ENCODE data around the gene IL23A. TPM values are rescaled to one million over a fixed set of nuclear protein-coding genes. Genes with fewer than 3 reads are reported as not detected.
"Not testable (repeated sequence)": the region's sequence is repeated elsewhere in the genome, so short reads cannot be mapped to it uniquely, and the experiment has no call there.

Gene IL23A
- total RNA-seq, 2 experiments from 2014 or later, result 9.0 to 12.6 TPM

GRCh38 chr12:56330936-56331490, 7.7 kb upstream of the IL23A start:
- Mint-ChIP-seq H3K36me3 (ENCODE audit: low read depth) (peaks cover 10% of the 10 kb centered on the region), H3K4me3 (no peak overlapping the region), H3K27me3 (ENCODE audit: low read depth) (no peaks in the 10 kb centered on the region), H3K27ac (no peak overlapping the region), H3K9me3 (no peaks in the 10 kb centered on the region), H3K4me1 (ENCODE audit: low read depth) (peaks cover 20% of the 10 kb centered on the region)
- CTCF ChIA-PET, result no interaction called here
- intact Hi-C loops (cut with micrococcal nuclease), result loop anchor here (10.0 kb wide), 4 partner anchors 356 to 1346 kb away; partner anchors contain the start of genes DDIT3, MBD6, NEMP1 and RAB5B
- no peak for DNase-seq

GRCh38 chr12:56332512-56333196, 6.0 kb upstream of the IL23A start:
- H3K9me3 Mint-ChIP-seq, result no peaks in the 10 kb centered on the region

GRCh38 chr12:56333197-56333678, 5.4 kb upstream of the IL23A start:
- CTCF ChIA-PET, result interaction anchor here (0.5 to 4.2 kb wide), 5 partner anchors 12 to 143 kb away, joined by 3 to 18 read pairs (median 5); partner anchors contain the start of gene STAT2
- Mint-ChIP-seq H3K4me3 (peak overlapping the region; percentile 97), H3K27me3 (ENCODE audit: low read depth) (no peaks in the 10 kb centered on the region), H3K36me3 (ENCODE audit: low read depth) (peaks cover 4% of the 10 kb centered on the region), H3K4me1 (ENCODE audit: low read depth) (peaks cover 37% of the 10 kb centered on the region), H3K27ac (peak overlapping the region; percentile 100), H3K9me3 (no peaks in the 10 kb centered on the region)
- intact Hi-C loops (cut with micrococcal nuclease), result loop anchor here (1.0 to 10.0 kb wide), 6 partner anchors 12 to 1348 kb away; partner anchors contain the start of genes DDIT3, MBD6, NEMP1 and RAB5B
- DNase-seq, result no peak

More at GRCh38 chr12:56332512-56333196, 6.0 kb upstream of the IL23A start:
- peak; percentile 12 for DNase-seq
- Mint-ChIP-seq H3K27me3 (ENCODE audit: low read depth) (no peaks in the 10 kb centered on the region), H3K4me3 (peak overlapping the region; percentile 97), H3K36me3 (ENCODE audit: low read depth) (peaks cover 4% of the 10 kb centered on the region), H3K27ac (peak overlapping the region; percentile 100), H3K4me1 (ENCODE audit: low read depth) (peaks cover 32% of the 10 kb centered on the region)
- intact Hi-C loops (cut with micrococcal nuclease), result loop anchor here (1.0 to 10.0 kb wide), 6 partner anchors 11 to 1348 kb away; partner anchors contain the start of genes DDIT3, MBD6, NEMP1 and RAB5B
- CTCF ChIA-PET, result interaction anchor here (1.0 to 4.2 kb wide), 4 partner anchors 9 to 131 kb away, joined by 3 to 18 read pairs (median 6); partner anchors contain the start of gene STAT2

- no peaks in the 10 kb centered on the region for H3K27me3 Mint-ChIP-seq (ENCODE audit: low read depth)
- peak within 1 kb of the TSS; percentile 100 for H3K27ac Mint-ChIP-seq
- DNase-seq, result peak; percentile 98
- CTCF ChIA-PET, result interaction anchor here (0.5 to 4.2 kb wide), 9 partner anchors 10 to 248 kb away, joined by 3 to 18 read pairs (median 4); partner anchors contain the start of genes CNPY2 and STAT2
- peaks cover 6% of the 10 kb centered on the region for H3K36me3 Mint-ChIP-seq (ENCODE audit: low read depth)
- H3K4me3 Mint-ChIP-seq, result peak within 1 kb of the TSS; percentile 97
- intact Hi-C loops (cut with micrococcal nuclease), result loop anchor here (1.0 to 10.0 kb wide), 15 partner anchors 13 to 1349 kb away; partner anchors contain the start of genes CS, DDIT3, MBD6 and NEMP1
- no peaks in the 10 kb centered on the region for H3K9me3 Mint-ChIP-seq
- H3K4me1 Mint-ChIP-seq (ENCODE audit: low read depth), result peaks cover 44% of the 10 kb centered on the region
Observed at GRCh38 chr12:56333679-56334489, 4.8 kb upstream of the IL23A start, which contains the start of gene PAN2. Gene PAN2, minus strand, starts transcription at chr12:56334000. Its CDS starts 906 bp downstream, at chr12:56333094.

GRCh38 chr12:56334490-56334793, 4.2 kb upstream of the IL23A start:
- peaks cover 49% of the 10 kb centered on the region for H3K4me1 Mint-ChIP-seq (ENCODE audit: low read depth)
- CTCF ChIA-PET, result interaction anchor here (0.6 to 4.2 kb wide), 4 partner anchors 9 to 50 kb away, joined by 3 to 18 read pairs (median 4); partner anchors contain the start of genes CNPY2 and STAT2
- no peaks in the 10 kb centered on the region for H3K27me3 Mint-ChIP-seq (ENCODE audit: low read depth)
- peaks cover 9% of the 10 kb centered on the region for H3K36me3 Mint-ChIP-seq (ENCODE audit: low read depth)
- intact Hi-C loops (cut with micrococcal nuclease), result loop anchor here (1.0 to 10.0 kb wide), 13 partner anchors 18 to 1350 kb away; partner anchors contain the start of genes CS, DDIT3, MBD6 and NEMP1
- DNase-seq, result no peak
- peak overlapping the region; percentile 97 for H3K4me3 Mint-ChIP-seq
- peak overlapping the region; percentile 100 for H3K27ac Mint-ChIP-seq
- no peaks in the 10 kb centered on the region for H3K9me3 Mint-ChIP-seq

- CTCF ChIA-PET, result interaction anchor here (0.8 to 4.2 kb wide), 4 partner anchors 8 to 113 kb away, joined by 5 to 18 read pairs (median 5); partner anchors contain the start of gene STAT2
- H3K27ac Mint-ChIP-seq; H3K27me3 Mint-ChIP-seq (ENCODE audit: low read depth); H3K9me3 Mint-ChIP-seq; H3K4me3 Mint-ChIP-seq; DNase-seq; H3K36me3 Mint-ChIP-seq (ENCODE audit: low read depth): not testable (repeated sequence)
- intact Hi-C loops (cut with micrococcal nuclease), result loop anchor here (5.0 to 10.0 kb wide), 8 partner anchors 302 to 1923 kb away; partner anchors contain the start of genes DDIT3, DNAJC14, MBD6 and NEMP1
- peaks cover 60% of the 10 kb centered on the region for H3K4me1 Mint-ChIP-seq (ENCODE audit: low read depth)
Observed at GRCh38 chr12:56335527-56335926, 3.2 kb upstream of the IL23A start.

GRCh38 chr12:56336361-56337167, 2.1 kb upstream of the IL23A start:
- H3K4me3 Mint-ChIP-seq, result peak overlapping the region; percentile 32
- no peak for DNase-seq
- H3K4me1 Mint-ChIP-seq (ENCODE audit: low read depth), result peaks cover 64% of the 10 kb centered on the region
- no peaks in the 10 kb centered on the region for H3K9me3 Mint-ChIP-seq
- H3K27me3 Mint-ChIP-seq (ENCODE audit: low read depth), result no peaks in the 10 kb centered on the region
- peak overlapping the region; percentile 80 for H3K27ac Mint-ChIP-seq
- intact Hi-C loops (cut with micrococcal nuclease), result loop anchor here (5.0 to 10.0 kb wide), 8 partner anchors 301 to 1924 kb away; partner anchors contain the start of genes DDIT3, DNAJC14, MBD6 and NEMP1
- peaks cover 6% of the 10 kb centered on the region for H3K36me3 Mint-ChIP-seq (ENCODE audit: low read depth)
- CTCF ChIA-PET, result interaction anchor here (0.6 to 2.1 kb wide), 5 partner anchors 18 to 237 kb away, joined by 4 to 9 read pairs (median 5); partner anchors contain the start of genes CNPY2 and STAT2

- CTCF ChIA-PET, result interaction anchor here (0.7 to 2.3 kb wide), 10 partner anchors 9 to 220 kb away, joined by 3 to 9 read pairs (median 4); partner anchors contain the start of genes CNPY2, STAT2 and ZC3H10
- Mint-ChIP-seq H3K9me3 (no peaks in the 10 kb centered on the region), H3K36me3 (ENCODE audit: low read depth) (peaks cover 6% of the 10 kb centered on the region), H3K27ac (peak overlapping the region; percentile 99), H3K4me3 (peak overlapping the region; percentile 49), H3K27me3 (ENCODE audit: low read depth) (no peaks in the 10 kb centered on the region), H3K4me1 (ENCODE audit: low read depth) (peaks cover 58% of the 10 kb centered on the region)
- intact Hi-C loops (cut with micrococcal nuclease), result loop anchor here (1.0 to 10.0 kb wide), 18 partner anchors 22 to 1926 kb away; partner anchors contain the start of genes CS, DDIT3, DNAJC14 and MBD6
- peak; percentile 13 for DNase-seq
Observed at GRCh38 chr12:56337753-56338251, 882 bp upstream of the IL23A start.

- no peaks in the 10 kb centered on the region for H3K9me3 Mint-ChIP-seq
- CTCF ChIA-PET, result interaction anchor here (1.4 to 2.3 kb wide), 4 partner anchors 12 to 125 kb away, joined by 3 to 11 read pairs (median 6); partner anchors contain the start of gene STAT2
- no peaks in the 10 kb centered on the region for H3K27me3 Mint-ChIP-seq (ENCODE audit: low read depth)
- peaks cover 17% of the 10 kb centered on the region for H3K36me3 Mint-ChIP-seq (ENCODE audit: low read depth)
- peaks cover 52% of the 10 kb centered on the region for H3K4me1 Mint-ChIP-seq (ENCODE audit: low read depth)
- intact Hi-C loops (cut with micrococcal nuclease), result loop anchor here (2.0 to 10.0 kb wide), 11 partner anchors 48 to 1927 kb away; partner anchors contain the start of genes DDIT3, DNAJC14, MBD6 and NABP2
- peak; percentile 13 for DNase-seq
- peak overlapping the region; percentile 99 for H3K27ac Mint-ChIP-seq
- peak overlapping the region; percentile 84 for H3K4me3 Mint-ChIP-seq
Observed at GRCh38 chr12:56339158-56339422, 406 bp downstream of the IL23A start.

GRCh38 chr12:56341616-56342015, 2.9 kb downstream of the IL23A start:
- Mint-ChIP-seq H3K36me3 (ENCODE audit: low read depth) (peaks cover 30% of the 10 kb centered on the region), H3K4me3 (no peak overlapping the region), H3K9me3 (no peaks in the 10 kb centered on the region), H3K27me3 (ENCODE audit: low read depth) (no peaks in the 10 kb centered on the region), H3K27ac (no peak overlapping the region), H3K4me1 (ENCODE audit: low read depth) (peaks cover 45% of the 10 kb centered on the region)
- no peak for DNase-seq
- intact Hi-C loops (cut with micrococcal nuclease), result no loop called here
- CTCF ChIA-PET, result interaction anchor here (0.7 to 1.6 kb wide), 3 partner anchors 10 to 295 kb away, joined by 3 read pairs; no protein-coding TSS in a partner anchor

All from activated naive CD4-positive, alpha-beta T cell treated with anti-CD3 and anti-CD28 coated beads for 36 hours (primary cell).